GM23338 (cell line): Measurements from ENCODE around the gene SERPINB13.

Source experiments
- CREB1 ChIP-seq: fragments of 250-450 bp; sonication (Bioruptor Pico); IDR thresholded peaks from 2 replicates; pipeline ENCODE4 v1.5.0; 2020; ENCODE audit warnings: low read depth, mild to moderate bottlenecking, moderate library complexity
- ETS1 ChIP-seq: IDR thresholded peaks from 2 replicates; pipeline ENCODE4 v1.6.1; 2016; ENCODE audit warnings: antibody characterized with exemption
- EZH2 ChIP-seq: fragments of 200-600 bp; sonication (generic); IDR thresholded peaks from one replicate; pipeline ENCODE4 v1.8.0; 2017; ENCODE audit warnings: antibody characterized with exemption, mild to moderate bottlenecking, low read depth; ENCODE audit not compliant: unreplicated experiment
- EZH2phosphoT487 ChIP-seq: fragments of 200-600 bp; sonication (generic); IDR thresholded peaks from one replicate; pipeline ENCODE4 v1.8.1; 2018; ENCODE audit warnings: antibody characterized with exemption; ENCODE audit not compliant: unreplicated experiment
- JUNB ChIP-seq: IDR thresholded peaks from one replicate; pipeline ENCODE4 v1.6.1; 2016; ENCODE audit warnings: antibody characterized with exemption; ENCODE audit not compliant: unreplicated experiment
- POLR2AphosphoS5 ChIP-seq: IDR thresholded peaks from 2 replicates; pipeline ENCODE4 v1.6.1; 2016; ENCODE audit warnings: antibody characterized with exemption, low read depth
- TF ChIP-seq, protein P1 (sequence below), 2 experiments: fragments of 200-600 bp in 1 of 2; sonication (generic) in 1 of 2; conservative IDR thresholded peaks; 2 replicates each; pipeline versions ENCODE4 v1.5.1 to v1.6.1; 2016 to 2017; ENCODE audit warnings: antibody characterized with exemption in 2 of 2, low read depth in 2 of 2, mild to moderate bottlenecking in 2 of 2, moderate library complexity in 1 of 2
- TF ChIP-seq, protein P2 (sequence below): IDR thresholded peaks from one replicate; pipeline ENCODE4 v1.6.1; 2018; ENCODE audit warnings: antibody characterized with exemption; ENCODE audit not compliant: unreplicated experiment
- TF ChIP-seq, protein P3 (sequence below): fragments of 250-450 bp; sonication (Bioruptor Pico); IDR thresholded peaks from 2 replicates; pipeline ENCODE4 v1.5.0; 2020; ENCODE audit warnings: mild to moderate bottlenecking, moderate library complexity

- TF ChIP-seq POLR2AphosphoS5 (no peak), EZH2 (no peak), EZH2phosphoT487 (no peak), CREB1 (no peak), ETS1 (no peak), JUNB (no peak)
- TF ChIP-seq, protein P1, sequence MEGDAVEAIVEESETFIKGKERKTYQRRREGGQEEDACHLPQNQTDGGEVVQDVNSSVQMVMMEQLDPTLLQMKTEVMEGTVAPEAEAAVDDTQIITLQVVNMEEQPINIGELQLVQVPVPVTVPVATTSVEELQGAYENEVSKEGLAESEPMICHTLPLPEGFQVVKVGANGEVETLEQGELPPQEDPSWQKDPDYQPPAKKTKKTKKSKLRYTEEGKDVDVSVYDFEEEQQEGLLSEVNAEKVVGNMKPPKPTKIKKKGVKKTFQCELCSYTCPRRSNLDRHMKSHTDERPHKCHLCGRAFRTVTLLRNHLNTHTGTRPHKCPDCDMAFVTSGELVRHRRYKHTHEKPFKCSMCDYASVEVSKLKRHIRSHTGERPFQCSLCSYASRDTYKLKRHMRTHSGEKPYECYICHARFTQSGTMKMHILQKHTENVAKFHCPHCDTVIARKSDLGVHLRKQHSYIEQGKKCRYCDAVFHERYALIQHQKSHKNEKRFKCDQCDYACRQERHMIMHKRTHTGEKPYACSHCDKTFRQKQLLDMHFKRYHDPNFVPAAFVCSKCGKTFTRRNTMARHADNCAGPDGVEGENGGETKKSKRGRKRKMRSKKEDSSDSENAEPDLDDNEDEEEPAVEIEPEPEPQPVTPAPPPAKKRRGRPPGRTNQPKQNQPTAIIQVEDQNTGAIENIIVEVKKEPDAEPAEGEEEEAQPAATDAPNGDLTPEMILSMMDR (conservative IDR thresholded peaks at IDR 0.05; ENCODE audit: low read depth in 2 of 2), result no peak
- TF ChIP-seq, protein P2, sequence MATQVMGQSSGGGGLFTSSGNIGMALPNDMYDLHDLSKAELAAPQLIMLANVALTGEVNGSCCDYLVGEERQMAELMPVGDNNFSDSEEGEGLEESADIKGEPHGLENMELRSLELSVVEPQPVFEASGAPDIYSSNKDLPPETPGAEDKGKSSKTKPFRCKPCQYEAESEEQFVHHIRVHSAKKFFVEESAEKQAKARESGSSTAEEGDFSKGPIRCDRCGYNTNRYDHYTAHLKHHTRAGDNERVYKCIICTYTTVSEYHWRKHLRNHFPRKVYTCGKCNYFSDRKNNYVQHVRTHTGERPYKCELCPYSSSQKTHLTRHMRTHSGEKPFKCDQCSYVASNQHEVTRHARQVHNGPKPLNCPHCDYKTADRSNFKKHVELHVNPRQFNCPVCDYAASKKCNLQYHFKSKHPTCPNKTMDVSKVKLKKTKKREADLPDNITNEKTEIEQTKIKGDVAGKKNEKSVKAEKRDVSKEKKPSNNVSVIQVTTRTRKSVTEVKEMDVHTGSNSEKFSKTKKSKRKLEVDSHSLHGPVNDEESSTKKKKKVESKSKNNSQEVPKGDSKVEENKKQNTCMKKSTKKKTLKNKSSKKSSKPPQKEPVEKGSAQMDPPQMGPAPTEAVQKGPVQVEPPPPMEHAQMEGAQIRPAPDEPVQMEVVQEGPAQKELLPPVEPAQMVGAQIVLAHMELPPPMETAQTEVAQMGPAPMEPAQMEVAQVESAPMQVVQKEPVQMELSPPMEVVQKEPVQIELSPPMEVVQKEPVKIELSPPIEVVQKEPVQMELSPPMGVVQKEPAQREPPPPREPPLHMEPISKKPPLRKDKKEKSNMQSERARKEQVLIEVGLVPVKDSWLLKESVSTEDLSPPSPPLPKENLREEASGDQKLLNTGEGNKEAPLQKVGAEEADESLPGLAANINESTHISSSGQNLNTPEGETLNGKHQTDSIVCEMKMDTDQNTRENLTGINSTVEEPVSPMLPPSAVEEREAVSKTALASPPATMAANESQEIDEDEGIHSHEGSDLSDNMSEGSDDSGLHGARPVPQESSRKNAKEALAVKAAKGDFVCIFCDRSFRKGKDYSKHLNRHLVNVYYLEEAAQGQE, result no peak
- TF ChIP-seq, protein P3, sequence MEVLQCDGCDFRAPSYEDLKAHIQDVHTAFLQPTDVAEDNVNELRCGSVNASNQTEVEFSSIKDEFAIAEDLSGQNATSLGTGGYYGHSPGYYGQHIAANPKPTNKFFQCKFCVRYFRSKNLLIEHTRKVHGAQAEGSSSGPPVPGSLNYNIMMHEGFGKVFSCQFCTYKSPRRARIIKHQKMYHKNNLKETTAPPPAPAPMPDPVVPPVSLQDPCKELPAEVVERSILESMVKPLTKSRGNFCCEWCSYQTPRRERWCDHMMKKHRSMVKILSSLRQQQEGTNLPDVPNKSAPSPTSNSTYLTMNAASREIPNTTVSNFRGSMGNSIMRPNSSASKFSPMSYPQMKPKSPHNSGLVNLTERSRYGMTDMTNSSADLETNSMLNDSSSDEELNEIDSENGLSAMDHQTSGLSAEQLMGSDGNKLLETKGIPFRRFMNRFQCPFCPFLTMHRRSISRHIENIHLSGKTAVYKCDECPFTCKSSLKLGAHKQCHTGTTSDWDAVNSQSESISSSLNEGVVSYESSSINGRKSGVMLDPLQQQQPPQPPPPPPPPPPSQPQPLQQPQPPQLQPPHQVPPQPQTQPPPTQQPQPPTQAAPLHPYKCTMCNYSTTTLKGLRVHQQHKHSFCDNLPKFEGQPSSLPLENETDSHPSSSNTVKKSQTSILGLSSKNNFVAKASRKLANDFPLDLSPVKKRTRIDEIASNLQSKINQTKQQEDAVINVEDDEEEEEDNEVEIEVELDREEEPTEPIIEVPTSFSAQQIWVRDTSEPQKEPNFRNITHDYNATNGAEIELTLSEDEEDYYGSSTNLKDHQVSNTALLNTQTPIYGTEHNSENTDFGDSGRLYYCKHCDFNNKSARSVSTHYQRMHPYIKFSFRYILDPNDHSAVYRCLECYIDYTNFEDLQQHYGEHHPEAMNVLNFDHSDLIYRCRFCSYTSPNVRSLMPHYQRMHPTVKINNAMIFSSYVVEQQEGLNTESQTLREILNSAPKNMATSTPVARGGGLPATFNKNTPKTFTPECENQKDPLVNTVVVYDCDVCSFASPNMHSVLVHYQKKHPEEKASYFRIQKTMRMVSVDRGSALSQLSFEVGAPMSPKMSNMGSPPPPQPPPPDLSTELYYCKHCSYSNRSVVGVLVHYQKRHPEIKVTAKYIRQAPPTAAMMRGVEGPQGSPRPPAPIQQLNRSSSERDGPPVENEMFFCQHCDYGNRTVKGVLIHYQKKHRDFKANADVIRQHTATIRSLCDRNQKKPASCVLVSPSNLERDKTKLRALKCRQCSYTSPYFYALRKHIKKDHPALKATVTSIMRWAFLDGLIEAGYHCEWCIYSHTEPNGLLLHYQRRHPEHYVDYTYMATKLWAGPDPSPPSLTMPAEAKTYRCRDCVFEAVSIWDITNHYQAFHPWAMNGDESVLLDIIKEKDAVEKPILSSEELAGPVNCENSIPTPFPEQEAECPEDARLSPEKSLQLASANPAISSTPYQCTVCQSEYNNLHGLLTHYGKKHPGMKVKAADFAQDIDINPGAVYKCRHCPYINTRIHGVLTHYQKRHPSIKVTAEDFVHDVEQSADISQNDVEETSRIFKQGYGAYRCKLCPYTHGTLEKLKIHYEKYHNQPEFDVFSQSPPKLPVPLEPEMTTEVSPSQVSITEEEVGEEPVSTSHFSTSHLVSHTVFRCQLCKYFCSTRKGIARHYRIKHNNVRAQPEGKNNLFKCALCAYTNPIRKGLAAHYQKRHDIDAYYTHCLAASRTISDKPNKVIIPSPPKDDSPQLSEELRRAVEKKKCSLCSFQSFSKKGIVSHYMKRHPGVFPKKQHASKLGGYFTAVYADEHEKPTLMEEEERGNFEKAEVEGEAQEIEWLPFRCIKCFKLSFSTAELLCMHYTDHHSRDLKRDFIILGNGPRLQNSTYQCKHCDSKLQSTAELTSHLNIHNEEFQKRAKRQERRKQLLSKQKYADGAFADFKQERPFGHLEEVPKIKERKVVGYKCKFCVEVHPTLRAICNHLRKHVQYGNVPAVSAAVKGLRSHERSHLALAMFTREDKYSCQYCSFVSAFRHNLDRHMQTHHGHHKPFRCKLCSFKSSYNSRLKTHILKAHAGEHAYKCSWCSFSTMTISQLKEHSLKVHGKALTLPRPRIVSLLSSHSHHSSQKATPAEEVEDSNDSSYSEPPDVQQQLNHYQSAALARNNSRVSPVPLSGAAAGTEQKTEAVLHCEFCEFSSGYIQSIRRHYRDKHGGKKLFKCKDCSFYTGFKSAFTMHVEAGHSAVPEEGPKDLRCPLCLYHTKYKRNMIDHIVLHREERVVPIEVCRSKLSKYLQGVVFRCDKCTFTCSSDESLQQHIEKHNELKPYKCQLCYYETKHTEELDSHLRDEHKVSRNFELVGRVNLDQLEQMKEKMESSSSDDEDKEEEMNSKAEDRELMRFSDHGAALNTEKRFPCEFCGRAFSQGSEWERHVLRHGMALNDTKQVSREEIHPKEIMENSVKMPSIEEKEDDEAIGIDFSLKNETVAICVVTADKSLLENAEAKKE (CRISPR knock-in tag), result no peak
Measured at GRCh38 chr18:63575681-63576080, 11.5 kb upstream of the SERPINB13 start.
